Transverse colon (tissue), 4 donors: ENCODE data around the gene PTPN11. TPM values are rescaled to one million over a fixed set of nuclear protein-coding genes. Genes with fewer than 3 reads are reported as not detected.
"Not testable (repeated sequence)": the region's sequence is repeated elsewhere in the genome, so short reads cannot be mapped to it uniquely, and the experiment has no call there.

Experiments
- DNase-seq: peaks from one replicate; pipeline ENCODE4 v3.0.0-alpha.2; 2019
- H3K27ac ChIP-seq, 4 donors: fragments of 200-600 bp; sonication (generic); 2 replicates each; pipeline ENCODE4 v1.5.1; 2016 to 2018; ENCODE audit warnings: inconsistent platforms in 4 of 4
- H3K27me3 ChIP-seq: fragments of 200-600 bp; sonication (generic); 2 replicates; pipeline ENCODE4 v1.5.1; 2017; ENCODE audit warnings: inconsistent platforms
- H3K36me3 ChIP-seq, 4 donors: fragments of 200-600 bp; sonication (generic); 2 replicates each; pipeline ENCODE4 v1.5.1; 2017 to 2019; ENCODE audit warnings: inconsistent platforms in 4 of 4
- H3K4me1 ChIP-seq, 4 donors: fragments of 200-600 bp; sonication (generic); 2 replicates each; pipeline ENCODE4 v1.5.1; 2017 to 2020; ENCODE audit warnings: inconsistent platforms in 4 of 4
- H3K4me3 ChIP-seq, 4 donors: fragments of 200-600 bp; sonication (generic); 1 replicate in 1 of 4; 2 replicates in 3 of 4; pipeline versions ENCODE4 v1.5.1 to v1.6.1; 2017 to 2019; ENCODE audit warnings: inconsistent platforms in 4 of 4
- H3K9me3 ChIP-seq, 2 donors: fragments of 200-600 bp; sonication (generic); 2 replicates each; pipeline ENCODE4 v1.5.1; 2017 to 2019; ENCODE audit warnings: inconsistent platforms in 2 of 2
- EP300 ChIP-seq: sonication (generic); formaldehyde crosslinking; IDR thresholded peaks from one replicate; pipeline ENCODE4 v1.6.1; 2017; ENCODE audit warnings: antibody characterized with exemption, low read depth
- POLR2A ChIP-seq: fragments of 450-650 bp; IDR thresholded peaks from one replicate; pipeline ENCODE4 v1.6.1; 2016; ENCODE audit warnings: antibody characterized with exemption, mild to moderate bottlenecking, moderate library complexity
- POLR2AphosphoS5 ChIP-seq, 3 donors: sonication (generic); formaldehyde crosslinking; IDR thresholded peaks; one replicate each; pipeline ENCODE4 v1.6.1; 2016; ENCODE audit warnings: antibody characterized with exemption in 3 of 3
- WGBS, 2 donors: methylation state at CpG; one replicate each; pipeline ENCODE4 v1.1.5; 2018; ENCODE audit warnings: low coverage in 1 of 2; 5-methylcytosine and 5-hydroxymethylcytosine counted together
- in situ Hi-C, 4 donors: fragments of 200-750 bp; cut with MboI; loops; one replicate each; pipeline versions ENCODE4 v1.15.0 to v1.15.1; 2017; ENCODE audit warnings: low sequenced_read_pairs in 3 of 4, low pct_ligation_motif_present in 1 of 4, low pct_unique_long_range_greater_than_20kb in 1 of 4
- intact Hi-C: fragments of 100-400 bp; cut with DNase I; formaldehyde crosslinking; loops from one replicate; pipeline ENCODE4 v1.15.1; 2023; ENCODE audit warnings: low total_unique reads
- total RNA-seq, 4 donors: library from RNA; depleted of rRNA; stranded (reverse); fragments of >200 nt; gene quantifications; one replicate each; pipeline ENCODE4 v1.1.0, GENCODE V29; 2016
- TF ChIP-seq, protein P1 (sequence below), 5 experiments: fragments of 200-600 bp in 3 of 5; fragments of 450-650 bp in 2 of 5; sonication (generic) in 3 of 5; IDR thresholded peaks; 1 replicate in 2 of 5; 2 replicates in 3 of 5; pipeline ENCODE4 v1.5.1; 2016 to 2017; ENCODE audit warnings: antibody characterized with exemption in 5 of 5, inconsistent platforms in 3 of 5, mild to moderate bottlenecking in 2 of 5, moderate library complexity in 1 of 5

Gene PTPN11
- total RNA-seq, 4 donors from 2014 or later, result 46.4 to 56.7 (median 50.3) TPM

DNA sequence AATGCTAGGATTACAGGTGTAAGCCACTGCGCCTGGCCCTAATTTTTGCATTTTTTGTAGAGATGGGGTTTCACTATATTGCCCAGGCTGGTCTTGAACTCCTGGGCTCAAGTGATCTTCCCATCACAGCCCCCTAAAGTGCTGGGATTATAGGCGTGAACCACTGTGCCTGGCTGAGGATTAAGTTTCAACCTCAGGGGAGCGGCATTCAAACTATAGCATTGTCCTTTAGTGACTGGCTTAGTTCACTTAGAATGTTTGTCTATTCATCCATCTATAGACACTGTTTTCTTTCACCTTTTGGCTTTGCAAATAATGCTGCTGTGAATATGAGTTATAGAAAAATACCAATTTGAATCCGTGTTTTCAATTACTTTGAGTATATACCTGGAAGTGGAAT lies 25.2 kb downstream of the PTPN11 start:
- 96 to 100% methylated on average over 1 to 4 of the region's 4 CpGs for WGBS, 2 donors
- peaks cover 0 to 19% (median 2%) of the 10 kb centered on the region in 4 donors for H3K36me3 ChIP-seq
- intact Hi-C loops, result no loop called here

DNA sequence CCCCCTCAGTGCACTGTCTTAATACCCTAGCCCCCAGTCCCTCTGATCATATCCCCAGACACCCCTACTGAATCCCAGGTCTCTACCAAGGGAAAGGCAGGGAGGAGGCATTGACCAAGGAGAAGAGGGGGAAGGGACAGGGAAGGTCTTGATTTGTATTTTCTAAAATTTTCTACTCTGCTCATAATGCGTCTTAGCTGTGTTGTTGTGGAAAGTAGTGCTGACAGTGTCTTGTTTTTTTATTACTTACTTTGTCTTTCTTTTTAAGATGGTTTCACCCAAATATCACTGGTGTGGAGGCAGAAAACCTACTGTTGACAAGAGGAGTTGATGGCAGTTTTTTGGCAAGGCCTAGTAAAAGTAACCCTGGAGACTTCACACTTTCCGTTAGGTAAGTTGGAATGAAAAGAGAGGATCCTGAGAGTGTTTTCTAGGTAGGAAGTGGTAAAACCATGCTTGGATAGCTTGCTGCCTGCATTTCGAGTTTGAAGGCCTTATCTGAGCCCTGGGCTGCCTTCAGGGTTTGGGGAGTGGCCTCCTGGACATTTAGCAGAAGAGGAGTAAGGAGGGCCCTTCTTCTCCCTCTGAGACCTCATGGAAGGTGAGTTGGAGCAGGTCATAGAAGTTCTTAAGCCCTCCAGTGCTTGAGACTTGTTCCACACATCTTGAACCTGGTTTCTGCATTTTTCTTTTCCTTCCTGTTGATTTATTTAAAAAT lies 27.4 kb downstream of the PTPN11 start:
- Histone ChIP-seq H3K4me1 (no peaks in the 10 kb centered on the region), H3K9me3 (no peaks in the 10 kb centered on the region), H3K36me3 (peaks cover 0 to 33% (median 2%) of the 10 kb centered on the region in 4 donors), H3K27me3 (no peaks in the 10 kb centered on the region), H3K27ac (no peak overlapping the region), H3K4me3 (no peak overlapping the region)
- intact Hi-C loops (no loop called here), in situ Hi-C loops (no loop called here)
- DNase-seq, result no peak
- TF ChIP-seq EP300 (no peak), POLR2AphosphoS5 (IDR thresholded peaks at IDR 0.05) (no peak), POLR2A (no peak)
- TF ChIP-seq, protein P1, sequence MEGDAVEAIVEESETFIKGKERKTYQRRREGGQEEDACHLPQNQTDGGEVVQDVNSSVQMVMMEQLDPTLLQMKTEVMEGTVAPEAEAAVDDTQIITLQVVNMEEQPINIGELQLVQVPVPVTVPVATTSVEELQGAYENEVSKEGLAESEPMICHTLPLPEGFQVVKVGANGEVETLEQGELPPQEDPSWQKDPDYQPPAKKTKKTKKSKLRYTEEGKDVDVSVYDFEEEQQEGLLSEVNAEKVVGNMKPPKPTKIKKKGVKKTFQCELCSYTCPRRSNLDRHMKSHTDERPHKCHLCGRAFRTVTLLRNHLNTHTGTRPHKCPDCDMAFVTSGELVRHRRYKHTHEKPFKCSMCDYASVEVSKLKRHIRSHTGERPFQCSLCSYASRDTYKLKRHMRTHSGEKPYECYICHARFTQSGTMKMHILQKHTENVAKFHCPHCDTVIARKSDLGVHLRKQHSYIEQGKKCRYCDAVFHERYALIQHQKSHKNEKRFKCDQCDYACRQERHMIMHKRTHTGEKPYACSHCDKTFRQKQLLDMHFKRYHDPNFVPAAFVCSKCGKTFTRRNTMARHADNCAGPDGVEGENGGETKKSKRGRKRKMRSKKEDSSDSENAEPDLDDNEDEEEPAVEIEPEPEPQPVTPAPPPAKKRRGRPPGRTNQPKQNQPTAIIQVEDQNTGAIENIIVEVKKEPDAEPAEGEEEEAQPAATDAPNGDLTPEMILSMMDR (IDR thresholded peaks at IDR 0.05), result no peak
- 78 to 83% methylated on average over 3 of the region's 3 CpGs for WGBS, 2 donors

More for the DNA sequence above, 25.2 kb downstream of the PTPN11 start:
- Histone ChIP-seq H3K27me3 (no peaks in the 10 kb centered on the region), H3K4me3 (no peak overlapping the region), H3K4me1 (no peaks in the 10 kb centered on the region), H3K27ac (no peak overlapping the region), H3K9me3 (no peaks in the 10 kb centered on the region)
- in situ Hi-C loops, result no loop called here
- no peak for TF ChIP-seq POLR2A
- TF ChIP-seq, protein P1 (IDR thresholded peaks at IDR 0.05), result no peak
- no peak for TF ChIP-seq EP300
- no peak for TF ChIP-seq POLR2AphosphoS5 (IDR thresholded peaks at IDR 0.05)
- DNase-seq, result no peak

- in situ Hi-C loops, result no loop called here
These were observed 28.4 kb downstream of the PTPN11 start for GRCh38 chr12:112447106-112447505.

GRCh38 chr12:112448165-112448564 lies 29.4 kb downstream of the PTPN11 start:
- in situ Hi-C loops, DNase-seq, H3K4me1 ChIP-seq, H3K9me3 ChIP-seq, H3K27me3 ChIP-seq, H3K27ac ChIP-seq, H3K4me3 ChIP-seq, intact Hi-C loops: not testable (repeated sequence)
- H3K36me3 ChIP-seq, result peaks cover 0 to 49% (median 6%) of the 10 kb centered on the region in 4 donors
- WGBS, 2 donors, result 89 to 100% methylated on average over 1 to 2 of the region's 2 CpGs

More at GRCh38 chr12:112447106-112447505, 28.4 kb downstream of the PTPN11 start:
- no peak for TF ChIP-seq POLR2A
- TF ChIP-seq POLR2AphosphoS5 (IDR thresholded peaks at IDR 0.05), result no peak
- TF ChIP-seq EP300, result no peak
- Histone ChIP-seq H3K4me1 (no peaks in the 10 kb centered on the region), H3K4me3 (no peak overlapping the region), H3K27me3 (no peaks in the 10 kb centered on the region), H3K36me3 (peaks cover 0 to 38% (median 2%) of the 10 kb centered on the region in 4 donors), H3K27ac (no peak overlapping the region), H3K9me3 (no peaks in the 10 kb centered on the region)
- WGBS, 2 donors, result 63 to 66% methylated on average over 2 to 3 of the region's 3 CpGs
- intact Hi-C loops, result no loop called here
- DNase-seq, result no peak

GRCh38 chr12:112450725-112451124 lies 32.0 kb downstream of the PTPN11 start:
- Histone ChIP-seq H3K27me3 (no peaks in the 10 kb centered on the region), H3K27ac (no peak overlapping the region), H3K36me3 (peaks cover 0 to 74% (median 14%) of the 10 kb centered on the region in 4 donors), H3K4me3 (no peak overlapping the region), H3K4me1 (no peaks in the 10 kb centered on the region), H3K9me3 (no peaks in the 10 kb centered on the region)
- TF ChIP-seq, protein P1 (IDR thresholded peaks at IDR 0.05), result no peak
- no peak for TF ChIP-seq POLR2AphosphoS5 (IDR thresholded peaks at IDR 0.05)
- TF ChIP-seq EP300, result no peak
- TF ChIP-seq POLR2A, result no peak
- intact Hi-C loops (no loop called here), in situ Hi-C loops (no loop called here)
- WGBS, 2 donors, result 83 to 87% methylated on average over 3 to 4 of the region's 4 CpGs
- DNase-seq, result no peak
